GM19023 (cell line): ENCODE data around the gene RAD51C.
A peak's percentile ranks its signal among the peaks of the same experiment; 100 is the strongest.
"Not testable (repeated sequence)": the region's sequence is repeated elsewhere in the genome, so short reads cannot be mapped to it uniquely, and the experiment has no call there.

Source experiments
- ATAC-seq: cut with Tn5 transposase; IDR thresholded peaks from one replicate; pipeline ENCODE4 v1.9.1; 2021; ENCODE audit warnings: mild to moderate bottlenecking, moderate library complexity; ENCODE audit not compliant: unreplicated experiment

The RAD51C gene

DNA sequence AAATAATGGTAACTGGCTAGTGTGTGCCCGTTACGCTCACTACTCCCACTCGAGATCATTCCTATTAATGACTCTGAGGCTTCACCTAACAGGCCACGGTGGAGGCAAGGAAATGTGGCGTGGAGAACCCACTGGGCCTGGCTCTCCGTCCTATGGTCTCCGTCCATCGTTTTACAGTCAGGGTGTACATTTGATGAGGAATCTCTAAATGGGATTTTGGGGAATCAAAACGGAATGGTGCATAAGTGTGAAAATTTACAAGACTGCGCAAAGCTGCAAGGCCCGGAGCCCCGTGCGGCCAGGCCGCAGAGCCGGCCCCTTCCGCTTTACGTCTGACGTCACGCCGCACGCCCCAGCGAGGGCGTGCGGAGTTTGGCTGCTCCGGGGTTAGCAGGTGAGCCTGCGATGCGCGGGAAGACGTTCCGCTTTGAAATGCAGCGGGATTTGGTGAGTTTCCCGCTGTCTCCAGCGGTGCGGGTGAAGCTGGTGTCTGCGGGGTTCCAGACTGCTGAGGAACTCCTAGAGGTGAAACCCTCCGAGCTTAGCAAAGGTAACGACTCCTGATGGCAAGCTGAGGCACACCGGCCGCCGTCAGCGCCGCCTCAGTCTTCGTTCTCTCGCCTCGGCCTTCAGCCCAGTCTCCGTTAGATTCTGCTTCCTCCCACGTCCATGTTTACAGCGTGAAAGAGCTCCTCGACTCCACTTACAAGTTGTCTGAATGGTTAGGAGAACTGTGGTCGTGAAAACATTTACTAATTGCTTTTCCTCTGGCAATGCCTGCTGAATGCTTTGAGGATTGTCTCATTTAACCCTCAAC lies at the start of gene RAD51C:
TSS of gene RAD51C (plus strand) at position 364 of the 817 bp plus-strand sequence. CDS start at position 406, 42 bp downstream.
- peak; percentile 97 for ATAC-seq

- ATAC-seq: no peak
Measured at GRCh38 chr17:58643147-58643546, 49.3 kb upstream of the RAD51C start.

- no peak for ATAC-seq
Measured at GRCh38 chr17:58648236-58648635, 44.2 kb upstream of the RAD51C start.

DNA sequence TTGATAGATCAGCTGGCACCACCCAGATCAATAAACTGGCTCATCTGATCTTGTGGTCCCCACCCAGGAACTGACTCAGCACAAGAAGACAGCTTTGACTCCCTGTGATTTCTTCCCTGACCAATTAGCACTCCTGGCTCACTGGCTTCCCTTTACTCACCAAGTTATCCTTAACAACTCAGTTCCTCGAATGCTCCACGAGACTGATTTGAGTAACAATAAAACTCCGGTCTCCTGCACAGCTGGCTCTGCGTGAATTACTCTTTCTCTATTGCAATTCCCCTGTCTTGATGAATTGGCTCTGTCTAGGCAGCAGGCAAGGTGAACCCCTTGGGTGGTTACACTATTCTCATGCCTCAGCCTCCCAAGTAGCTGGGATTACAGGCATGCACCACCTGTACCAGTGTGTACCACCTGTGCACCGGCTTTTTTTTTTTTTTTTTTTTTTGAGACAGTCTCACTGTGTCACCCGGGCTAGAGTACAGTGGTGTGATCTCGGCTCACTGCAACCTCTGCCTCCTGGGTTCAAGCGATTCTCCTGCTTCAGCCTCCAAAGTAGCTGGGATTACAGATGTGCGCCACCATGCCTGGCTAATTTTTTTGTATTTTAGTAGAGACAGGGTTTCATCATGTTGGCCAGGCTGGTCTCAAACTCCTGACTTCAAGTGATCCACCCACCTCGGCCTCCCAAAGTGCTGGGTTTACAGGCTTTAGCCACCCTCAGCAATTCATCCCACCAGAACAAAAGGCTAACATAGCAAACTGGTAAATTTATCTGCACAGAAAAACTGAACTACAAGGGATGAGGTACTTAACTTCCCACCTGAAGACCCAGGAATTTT lies 34.2 kb upstream of the RAD51C start:
- peak; percentile 4 for ATAC-seq

- peak; percentile 69 for ATAC-seq
Measured at GRCh38 chr17:58658804-58659713, 33.3 kb upstream of the RAD51C start.

GRCh38 chr17:58659714-58660084 lies 32.7 kb upstream of the RAD51C start:
- not testable (repeated sequence) for ATAC-seq

- no peak for ATAC-seq
Measured at GRCh38 chr17:58660621-58661020, 31.8 kb upstream of the RAD51C start.

GRCh38 chr17:58661499-58661898 lies 30.9 kb upstream of the RAD51C start:
- ATAC-seq: no peak

- ATAC-seq: no peak
Measured at GRCh38 chr17:58664302-58664701, 28.1 kb upstream of the RAD51C start.

DNA sequence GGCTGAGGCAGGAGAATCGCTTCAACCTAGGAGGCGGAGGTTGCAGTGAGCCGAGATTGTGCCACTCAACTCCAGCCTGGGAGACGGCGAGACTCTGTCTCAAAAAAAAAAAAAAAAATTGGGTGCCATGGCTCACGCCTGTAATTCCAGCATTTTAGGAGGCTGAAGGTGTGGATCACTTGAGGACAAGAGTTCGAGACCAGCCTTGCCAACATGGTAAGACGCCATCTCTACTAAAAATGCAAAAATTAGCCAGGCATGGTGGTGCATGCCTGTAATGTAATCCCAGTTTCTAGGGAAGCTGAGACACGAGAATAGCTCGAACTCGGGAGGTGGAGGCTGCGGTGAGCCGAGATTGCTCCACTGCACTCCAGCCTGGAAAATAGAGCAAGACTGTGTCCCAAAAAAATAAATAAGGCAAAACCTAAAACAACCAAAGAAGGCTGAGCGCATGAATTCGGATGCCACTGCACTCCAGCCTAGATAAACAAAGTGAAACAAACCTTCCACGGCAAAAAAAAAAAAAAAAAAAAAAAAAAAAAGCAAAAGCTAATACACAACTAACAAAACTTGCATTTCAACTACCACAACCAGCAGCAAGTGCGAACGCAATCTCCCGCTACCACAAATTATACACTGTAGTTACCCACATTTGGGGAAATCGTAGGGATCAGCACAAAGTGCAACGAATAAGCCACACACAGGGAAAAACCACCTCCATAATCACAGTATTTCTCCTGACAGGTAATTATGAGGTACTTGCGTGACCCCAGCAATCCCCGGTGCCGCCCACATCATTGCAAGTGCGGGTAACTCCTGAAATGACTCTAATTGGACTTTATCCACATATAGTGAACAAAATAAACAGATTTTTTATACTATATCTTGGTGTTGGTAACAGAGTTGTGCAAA lies 26.2 kb upstream of the RAD51C start:
- ATAC-seq: no peak

DNA sequence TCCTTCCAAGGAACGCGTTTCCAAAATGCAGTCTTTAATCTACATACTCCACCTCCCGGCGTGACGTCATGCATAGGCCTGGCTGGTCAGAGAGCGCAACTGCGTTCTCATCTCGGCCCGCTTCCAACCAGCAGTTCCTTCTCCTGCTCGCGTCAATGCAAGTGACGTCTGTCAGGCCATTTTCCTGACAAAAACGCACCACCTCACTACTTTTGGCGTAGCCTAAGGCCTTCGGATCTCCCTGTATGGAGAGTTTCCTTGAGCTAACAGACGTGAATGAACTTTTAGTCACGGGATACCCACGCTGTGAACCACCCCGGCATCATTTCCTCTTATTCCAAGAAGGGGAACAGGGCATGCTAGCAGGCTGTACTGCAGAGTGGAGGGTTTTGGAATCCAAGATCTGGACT lies 25.5 kb upstream of the RAD51C start:
- ATAC-seq: no peak

DNA sequence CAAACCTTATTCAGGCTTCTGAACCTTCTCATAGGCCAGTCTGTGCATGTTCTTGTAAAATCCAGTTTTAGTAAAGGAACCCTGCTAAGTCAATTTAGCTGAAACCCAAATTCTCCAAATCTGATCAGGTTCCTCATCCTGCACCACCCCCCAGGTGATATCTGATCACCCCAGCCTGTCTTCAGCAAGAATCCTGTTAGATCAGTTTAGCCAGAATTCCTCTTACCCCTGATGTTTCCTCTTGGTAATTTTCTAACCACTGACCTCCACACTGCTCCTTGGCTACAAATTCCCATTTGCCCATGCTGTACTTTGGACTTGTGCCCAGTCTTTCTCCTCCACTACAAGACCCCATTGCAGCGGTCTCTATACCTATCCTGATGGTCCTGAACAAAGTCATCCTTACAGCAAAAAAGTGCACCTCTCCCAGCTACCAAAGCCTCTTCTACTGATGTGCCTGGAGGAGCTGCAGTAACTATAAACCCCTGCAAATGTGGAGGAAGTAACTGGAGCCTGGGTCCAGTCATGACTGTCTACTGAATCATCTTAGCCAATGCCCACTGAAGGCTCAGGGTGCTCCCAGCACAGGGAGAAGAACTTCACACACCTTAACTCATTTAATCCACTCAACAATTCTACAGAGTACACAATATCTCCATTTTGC lies 24.3 kb upstream of the RAD51C start:
- no peak for ATAC-seq

DNA sequence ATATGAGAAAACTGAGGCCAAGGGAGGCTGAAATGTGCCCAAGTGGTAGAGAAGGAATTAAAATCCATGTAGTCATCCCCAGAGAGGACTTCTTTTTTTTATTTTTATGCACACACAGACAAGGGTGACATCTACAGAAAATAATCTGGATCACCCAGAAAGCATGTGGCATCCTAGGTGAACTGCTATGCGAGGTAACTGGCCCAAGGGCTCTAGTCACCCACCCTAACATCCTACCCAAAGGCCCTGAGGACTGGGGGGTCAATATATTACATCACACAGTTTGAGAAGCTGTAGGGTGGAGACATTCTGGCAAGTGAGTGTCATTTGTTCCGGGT lies 23.8 kb upstream of the RAD51C start:
- no peak for ATAC-seq

DNA sequence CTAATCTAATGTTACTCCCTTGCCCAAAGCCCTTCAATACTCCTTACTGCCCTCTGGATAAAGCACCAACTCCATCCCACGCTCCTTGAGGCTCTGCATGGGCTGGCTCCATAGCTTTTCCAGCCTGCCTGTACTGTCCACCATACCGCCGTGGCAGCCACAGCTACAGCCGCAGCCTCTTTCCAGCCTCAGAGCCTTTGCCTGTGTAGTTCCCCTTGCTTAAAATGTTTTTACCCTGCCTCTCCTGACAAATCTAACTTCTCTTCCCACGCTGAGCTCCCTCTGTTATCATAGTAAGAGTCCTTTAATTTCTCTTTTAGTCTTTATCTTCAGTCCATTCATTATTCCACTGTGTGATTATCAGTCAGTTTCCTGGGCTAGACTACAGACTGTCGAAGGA lies 22.5 kb upstream of the RAD51C start:
- no peak for ATAC-seq

DNA sequence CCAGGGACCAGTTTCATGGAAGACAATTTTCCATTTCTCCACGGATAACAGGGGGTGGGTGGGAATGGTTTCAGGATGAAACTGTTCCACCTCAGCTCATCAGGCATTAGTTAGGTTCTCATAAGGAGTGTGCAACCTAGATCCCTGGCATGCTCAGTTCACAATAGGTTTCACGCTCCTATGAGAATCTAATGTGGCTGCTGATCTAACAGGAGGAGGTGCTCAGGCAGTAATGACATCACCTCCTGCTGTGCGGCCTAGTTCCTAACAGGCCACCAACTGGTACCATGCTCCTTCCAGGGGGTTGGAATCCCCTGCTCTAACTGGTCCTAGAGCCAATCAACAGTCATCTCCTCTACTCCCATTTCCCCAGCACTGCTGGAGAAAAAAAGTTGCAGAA lies 20.4 kb upstream of the RAD51C start:
- ATAC-seq: no peak

DNA sequence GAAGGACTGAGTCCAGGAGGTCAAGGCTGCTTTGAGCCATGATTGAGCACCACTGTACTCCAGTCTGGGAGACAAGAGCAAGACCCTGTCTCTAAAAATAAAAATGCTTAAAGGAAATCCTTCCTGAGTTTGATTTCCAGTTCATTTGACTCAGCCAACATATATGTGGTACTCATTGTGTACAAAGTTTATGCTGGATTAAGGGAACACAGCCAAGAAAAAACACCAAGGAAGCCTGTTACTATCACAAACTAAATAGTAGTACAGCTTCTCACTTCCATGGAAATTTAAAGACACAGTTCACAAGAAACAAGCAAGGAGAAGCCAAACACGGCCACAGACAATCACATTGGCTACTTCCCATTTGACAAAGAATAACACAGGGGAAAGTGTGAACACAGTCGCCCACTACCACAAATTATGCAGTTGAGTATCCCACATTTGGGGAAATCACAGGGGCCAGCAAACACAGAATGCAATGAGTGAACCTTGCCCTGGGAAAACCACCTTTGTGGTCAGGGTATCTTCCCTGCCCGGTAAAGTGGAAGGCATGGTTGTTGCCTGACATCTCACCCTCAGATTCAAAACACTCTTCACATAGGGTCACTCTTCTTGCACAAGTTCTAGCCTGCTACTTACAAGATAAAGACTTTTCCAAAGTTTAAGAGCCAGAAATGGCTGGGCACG lies 15.1 kb upstream of the RAD51C start:
- ATAC-seq: no peak

- ATAC-seq: not testable (repeated sequence)
Measured at GRCh38 chr17:58678287-58678686, 14.1 kb upstream of the RAD51C start.

- ATAC-seq: no peak
Measured at GRCh38 chr17:58679263-58680037, 13.0 kb upstream of the RAD51C start.
